Body of pancreas (tissue), 4 donors: ENCODE results near the gene ASPG. TPM values are rescaled to one million over a fixed set of nuclear protein-coding genes. Genes with fewer than 3 reads are reported as not detected.

ENCODE experiments used
- ATAC-seq: fragments of 150-250 bp; one replicate; pipeline ENCODE4 v1.9.1; 2016
- DNase-seq, 4 donors: peaks; one replicate each; pipeline ENCODE4 v3.0.0-alpha.2; 2019
- H3K27ac ChIP-seq, 4 donors: fragments of 200-600 bp; sonication (generic); 1 replicate in 3 of 4; 2 replicates in 1 of 4; pipeline versions ENCODE4 v1.5.1 to v1.6.1; 2016 to 2019; ENCODE audit warnings: mild to moderate bottlenecking in 1 of 4, mixed read lengths in 1 of 4, moderate library complexity in 1 of 4
- H3K27me3 ChIP-seq, 2 donors: fragments of 200-600 bp; sonication (generic); one replicate each; pipeline ENCODE4 v1.6.0; 2016; ENCODE audit warnings: mild to moderate bottlenecking in 1 of 2
- H3K36me3 ChIP-seq, 2 donors: fragments of 200-600 bp; sonication (generic); replicated peaks in 1 of 2; 2 replicates each; pipeline ENCODE4 v1.5.1; 2016; ENCODE audit warnings: low read depth in 2 of 2; ENCODE audit not compliant: insufficient read depth in 1 of 2
- H3K4me1 ChIP-seq: fragments of 200-600 bp; sonication (generic); one replicate; pipeline ENCODE4 v1.6.0; 2016
- H3K4me3 ChIP-seq, 2 donors: fragments of 200-600 bp; sonication (generic); 1 replicate in 1 of 2; 2 replicates in 1 of 2; pipeline ENCODE4 v1.5.1; 2016 to 2019
- H3K9me3 ChIP-seq, 3 donors: fragments of 200-600 bp; sonication (generic); 1 replicate in 2 of 3; 2 replicates in 1 of 3; pipeline ENCODE4 v1.5.1; 2016
- POLR2A ChIP-seq, 3 donors: fragments of 450-650 bp; IDR thresholded peaks; one replicate each; pipeline ENCODE4 v1.6.1; 2016; ENCODE audit warnings: antibody characterized with exemption in 3 of 3, mild to moderate bottlenecking in 2 of 3
- WGBS, 2 donors: methylation state at CpG; one replicate each; pipeline ENCODE4 v1.1.5; 2017; 5-methylcytosine and 5-hydroxymethylcytosine counted together
- intact Hi-C: fragments of 100-400 bp; cut with DNase I; formaldehyde crosslinking; loops from one replicate; pipeline ENCODE4 v1.15.1; 2023
- total RNA-seq, 2 donors: library from RNA; depleted of rRNA; stranded (reverse); fragments of >200 nt; gene quantifications; one replicate each; pipeline ENCODE4 v1.1.0, GENCODE V29; 2016
- TF ChIP-seq, protein P1 (sequence below), 7 experiments: fragments of 450-650 bp in 4 of 7; fragments of 200-600 bp in 3 of 7; sonication (generic) in 3 of 7; IDR thresholded peaks; one replicate each; pipeline ENCODE4 v1.5.1; 2016 to 2019; ENCODE audit warnings: antibody characterized with exemption in 7 of 7

ASPG gene
- total RNA-seq, 2 donors from 2014 or later, result 0.52 to 0.99 TPM

DNA sequence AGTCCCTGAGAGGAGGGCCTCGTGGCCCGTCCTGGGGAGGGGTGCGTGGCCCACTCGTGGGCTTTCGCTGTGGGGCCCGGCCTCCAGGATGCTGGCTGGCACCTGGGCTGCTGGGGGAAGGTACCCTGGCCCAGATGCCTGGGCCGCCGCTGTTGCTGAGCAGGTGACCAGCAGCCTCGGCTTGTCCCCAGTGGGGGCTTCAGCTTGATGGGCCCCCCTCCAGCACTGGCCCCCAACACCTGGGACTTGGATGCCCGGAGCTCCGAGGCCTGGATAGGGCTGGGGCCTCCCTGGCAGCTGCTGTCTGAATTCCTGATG is 63.7 kb downstream of the ASPG start:
- WGBS, 2 donors, result 86% methylated on average over 8 of the region's 11 CpGs; no CpG with 5 or more reads in 1 of the 2 donors
- no peaks in the 10 kb centered on the region for H3K27me3 ChIP-seq
- peaks cover 47% of the 10 kb centered on the region for H3K4me1 ChIP-seq
- ATAC-seq, result no peak
- no peak for DNase-seq
- no peaks in the 10 kb centered on the region for H3K36me3 ChIP-seq
- no peaks in the 10 kb centered on the region for H3K9me3 ChIP-seq
- TF ChIP-seq, protein P1, sequence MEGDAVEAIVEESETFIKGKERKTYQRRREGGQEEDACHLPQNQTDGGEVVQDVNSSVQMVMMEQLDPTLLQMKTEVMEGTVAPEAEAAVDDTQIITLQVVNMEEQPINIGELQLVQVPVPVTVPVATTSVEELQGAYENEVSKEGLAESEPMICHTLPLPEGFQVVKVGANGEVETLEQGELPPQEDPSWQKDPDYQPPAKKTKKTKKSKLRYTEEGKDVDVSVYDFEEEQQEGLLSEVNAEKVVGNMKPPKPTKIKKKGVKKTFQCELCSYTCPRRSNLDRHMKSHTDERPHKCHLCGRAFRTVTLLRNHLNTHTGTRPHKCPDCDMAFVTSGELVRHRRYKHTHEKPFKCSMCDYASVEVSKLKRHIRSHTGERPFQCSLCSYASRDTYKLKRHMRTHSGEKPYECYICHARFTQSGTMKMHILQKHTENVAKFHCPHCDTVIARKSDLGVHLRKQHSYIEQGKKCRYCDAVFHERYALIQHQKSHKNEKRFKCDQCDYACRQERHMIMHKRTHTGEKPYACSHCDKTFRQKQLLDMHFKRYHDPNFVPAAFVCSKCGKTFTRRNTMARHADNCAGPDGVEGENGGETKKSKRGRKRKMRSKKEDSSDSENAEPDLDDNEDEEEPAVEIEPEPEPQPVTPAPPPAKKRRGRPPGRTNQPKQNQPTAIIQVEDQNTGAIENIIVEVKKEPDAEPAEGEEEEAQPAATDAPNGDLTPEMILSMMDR (IDR thresholded peaks at IDR 0.05), result no peak
- no peak for TF ChIP-seq POLR2A (IDR thresholded peaks at IDR 0.05)
- intact Hi-C loops, result loop anchor here (10.0 kb wide), 1 partner anchor 216 kb away; no protein-coding TSS in a partner anchor
- H3K27ac ChIP-seq, result peak overlapping the region in 1 of 4 donors; percentile 3
- no peak overlapping the region for H3K4me3 ChIP-seq

DNA sequence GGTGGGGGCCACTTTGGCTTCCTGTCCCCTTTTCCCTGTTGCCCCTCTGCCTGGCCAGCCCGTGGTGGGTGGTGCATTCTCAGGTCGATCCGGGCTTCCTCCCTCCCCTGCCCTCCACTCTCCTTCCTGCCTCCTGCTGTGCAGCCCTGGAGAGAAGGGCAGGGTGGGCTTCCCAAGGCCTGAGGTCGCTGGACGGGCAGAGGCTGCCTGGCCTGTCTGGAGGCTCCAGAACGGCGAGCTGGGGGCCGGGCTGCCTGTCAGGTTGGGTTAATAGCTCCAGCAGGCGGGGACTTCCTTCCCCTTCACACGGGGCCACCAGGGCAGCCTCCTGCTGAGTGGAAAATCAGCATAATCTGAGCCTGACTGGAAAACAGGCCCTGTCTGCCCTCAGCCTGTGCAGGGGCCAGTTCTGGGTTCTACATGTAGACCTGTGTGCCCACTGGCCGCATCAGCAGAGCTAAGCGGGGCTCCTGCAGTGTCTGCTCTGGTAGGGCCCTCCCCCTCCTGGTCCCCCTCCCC is 64.2 kb downstream of the ASPG start:
- TF ChIP-seq, protein P1 (IDR thresholded peaks at IDR 0.05), result no peak
- TF ChIP-seq POLR2A (IDR thresholded peaks at IDR 0.05), result no peak
- WGBS, 2 donors, result 41 to 63% methylated on average over 4 to 12 of the region's 12 CpGs
- DNase-seq (peak in 1 of 4 donors; percentile 50), ATAC-seq (no peak)
- H3K4me3 ChIP-seq, result no peak overlapping the region
- intact Hi-C loops, result loop anchor here (10.0 kb wide), 1 partner anchor 215 kb away; no protein-coding TSS in a partner anchor
- no peaks in the 10 kb centered on the region for H3K27me3 ChIP-seq
- no peaks in the 10 kb centered on the region for H3K9me3 ChIP-seq
- H3K27ac ChIP-seq, result peak overlapping the region in 1 of 4 donors; percentile 5
- peaks cover 47% of the 10 kb centered on the region for H3K4me1 ChIP-seq
- H3K36me3 ChIP-seq, result no peaks in the 10 kb centered on the region

DNA sequence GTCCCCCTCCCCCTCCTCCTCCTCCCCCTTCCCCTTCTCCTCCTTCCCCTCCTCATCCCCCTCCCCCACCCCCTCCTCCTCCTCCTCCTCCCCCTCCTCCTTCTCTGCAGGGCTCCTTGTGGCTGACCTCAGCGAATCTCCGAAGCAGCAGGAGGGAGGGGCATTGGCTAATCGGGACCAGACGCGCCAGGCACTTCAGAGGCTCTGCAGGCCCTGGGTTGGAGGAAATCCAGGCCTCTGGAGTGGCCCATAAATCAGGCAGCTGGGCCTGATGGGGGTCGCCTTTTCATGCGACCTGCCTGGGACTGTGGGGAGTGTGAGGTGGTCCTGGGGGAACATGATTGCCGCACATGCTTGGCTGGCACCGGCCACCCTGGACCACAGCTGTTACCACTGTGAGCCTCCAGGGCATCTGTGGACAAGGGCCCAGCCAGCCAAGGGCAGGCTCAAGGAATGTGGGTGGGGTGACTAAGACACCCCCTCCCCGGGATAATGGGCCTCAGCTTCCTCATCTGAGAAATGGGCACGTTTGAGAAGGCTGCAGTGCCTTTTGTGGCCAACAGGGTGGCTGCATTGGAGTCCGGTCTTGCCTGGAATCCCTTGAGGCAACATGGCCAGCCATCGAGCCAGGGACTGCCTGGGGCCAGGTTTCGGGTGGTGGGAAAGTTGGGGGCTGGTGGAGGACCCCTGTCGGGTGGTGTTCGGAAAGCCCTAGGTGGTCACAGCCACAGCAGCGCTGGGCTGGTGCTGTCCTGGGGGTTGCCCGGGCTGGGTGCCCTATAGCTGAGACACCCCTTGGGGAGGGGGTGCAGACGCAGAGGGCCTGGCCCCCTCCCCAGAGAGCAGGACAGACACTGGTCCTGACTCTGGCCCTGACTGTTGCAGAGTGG is 64.9 kb downstream of the ASPG start:
- no peak for TF ChIP-seq POLR2A (IDR thresholded peaks at IDR 0.05)
- TF ChIP-seq, protein P1 (IDR thresholded peaks at IDR 0.05), result peak in 1 of 7 experiments; percentile 29
- Histone ChIP-seq H3K36me3 (no peaks in the 10 kb centered on the region), H3K4me3 (no peak overlapping the region), H3K9me3 (no peaks in the 10 kb centered on the region), H3K4me1 (peaks cover 47% of the 10 kb centered on the region), H3K27me3 (no peaks in the 10 kb centered on the region), H3K27ac (peak overlapping the region in 3 of 4 donors; percentile 19 to 68 (median 58))
- intact Hi-C loops, result no loop called here
- ATAC-seq (no peak), DNase-seq (peak in 3 of 4 donors; percentile 35 to 75 (median 50))
- WGBS, 2 donors, result 47 to 81% methylated on average over 10 to 18 of the region's 19 CpGs

DNA sequence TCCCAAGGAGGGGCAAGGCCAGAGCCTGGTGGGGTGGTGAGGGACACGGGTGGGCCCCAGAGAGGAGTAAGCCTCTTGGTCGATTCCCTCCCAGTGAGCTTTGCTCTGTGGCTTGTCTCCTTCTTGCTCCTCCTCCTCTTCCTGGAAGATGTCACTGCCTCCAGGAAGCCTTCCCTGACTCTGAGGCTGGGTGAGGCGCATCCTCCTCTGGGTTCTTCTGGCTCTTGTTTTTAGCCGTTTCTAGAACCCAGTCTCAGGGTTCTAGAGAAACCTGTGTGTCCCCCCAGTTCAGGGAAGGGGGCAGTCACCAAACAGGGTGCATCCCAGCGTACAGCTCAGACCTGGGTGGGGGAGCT is 65.5 kb downstream of the ASPG start:
- peak overlapping the region in 3 of 4 donors; percentile 19 to 68 (median 58) for H3K27ac ChIP-seq
- WGBS, 2 donors, result 78 to 91% methylated on average over 4 to 5 of the region's 5 CpGs
- no peak for TF ChIP-seq POLR2A (IDR thresholded peaks at IDR 0.05)
- TF ChIP-seq, protein P1 (IDR thresholded peaks at IDR 0.05), result no peak
- ATAC-seq (no peak), DNase-seq (no peak)
- no peaks in the 10 kb centered on the region for H3K27me3 ChIP-seq
- intact Hi-C loops, result no loop called here
- no peak overlapping the region for H3K4me3 ChIP-seq
- no peaks in the 10 kb centered on the region for H3K36me3 ChIP-seq
- H3K9me3 ChIP-seq, result no peaks in the 10 kb centered on the region
- H3K4me1 ChIP-seq, result peaks cover 47% of the 10 kb centered on the region
